IMR-90 (cell line): Measurements from ENCODE around the gene POLR1H.

Experiments
- CTCF ChIP-seq: conservative IDR thresholded peaks from 2 replicates; pipeline ENCODE4 v1.5.1; 2012; ENCODE audit warnings: mild to moderate bottlenecking, low read depth, low read length, improper control_type of control experiment
- POLR2A ChIP-seq: IDR thresholded peaks from 2 replicates; pipeline ENCODE4 v1.6.1; 2012; ENCODE audit warnings: mild to moderate bottlenecking, low read depth, low read length
- USF2 ChIP-seq: fragments of 150-350 bp; IDR thresholded peaks from 2 replicates; pipeline ENCODE4 v1.6.1; 2017; ENCODE audit warnings: mild to moderate bottlenecking, antibody characterized with exemption, low read length, low read depth

GRCh38 chr6:30066082-30066481, 5.0 kb downstream of the POLR1H start:
- TF ChIP-seq CTCF (no peak), POLR2A (no peak), USF2 (no peak)
